ENCODE data around the gene FHIT.

DNA sequence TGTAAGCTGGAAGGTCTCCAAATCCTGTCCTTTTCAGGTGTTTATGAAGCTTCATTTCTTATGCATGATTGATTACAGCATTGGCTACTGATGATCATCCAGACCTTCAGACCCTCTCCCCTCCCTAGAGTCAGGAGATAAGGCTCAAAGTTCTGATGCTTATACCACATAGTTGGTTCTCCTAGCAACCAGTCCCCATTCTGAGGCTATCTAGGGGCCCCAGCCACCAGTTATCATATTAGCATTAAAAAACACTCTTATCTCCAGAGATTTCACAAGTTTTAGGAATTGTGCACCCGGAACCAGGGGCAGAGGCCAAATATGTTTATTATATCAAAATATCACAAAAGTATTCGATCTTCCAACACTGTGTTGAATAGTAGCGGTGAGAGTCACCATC is 953.1 kb downstream of the FHIT start:
- TF ChIP-seq POLR2A (IDR thresholded peaks at IDR 0.05): no peak
- TF ChIP-seq, protein P1, sequence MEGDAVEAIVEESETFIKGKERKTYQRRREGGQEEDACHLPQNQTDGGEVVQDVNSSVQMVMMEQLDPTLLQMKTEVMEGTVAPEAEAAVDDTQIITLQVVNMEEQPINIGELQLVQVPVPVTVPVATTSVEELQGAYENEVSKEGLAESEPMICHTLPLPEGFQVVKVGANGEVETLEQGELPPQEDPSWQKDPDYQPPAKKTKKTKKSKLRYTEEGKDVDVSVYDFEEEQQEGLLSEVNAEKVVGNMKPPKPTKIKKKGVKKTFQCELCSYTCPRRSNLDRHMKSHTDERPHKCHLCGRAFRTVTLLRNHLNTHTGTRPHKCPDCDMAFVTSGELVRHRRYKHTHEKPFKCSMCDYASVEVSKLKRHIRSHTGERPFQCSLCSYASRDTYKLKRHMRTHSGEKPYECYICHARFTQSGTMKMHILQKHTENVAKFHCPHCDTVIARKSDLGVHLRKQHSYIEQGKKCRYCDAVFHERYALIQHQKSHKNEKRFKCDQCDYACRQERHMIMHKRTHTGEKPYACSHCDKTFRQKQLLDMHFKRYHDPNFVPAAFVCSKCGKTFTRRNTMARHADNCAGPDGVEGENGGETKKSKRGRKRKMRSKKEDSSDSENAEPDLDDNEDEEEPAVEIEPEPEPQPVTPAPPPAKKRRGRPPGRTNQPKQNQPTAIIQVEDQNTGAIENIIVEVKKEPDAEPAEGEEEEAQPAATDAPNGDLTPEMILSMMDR (IDR thresholded peaks at IDR 0.05): no peak
